T-helper 17 cell (primary cell): ENCODE measurements around the gene EIF3I. TPM values are rescaled to one million over a fixed set of nuclear protein-coding genes. Genes with fewer than 3 reads are reported as not detected.

Experiments
- ATAC-seq: fragments of 150-1000 bp; cut with Tn5 transposase; 2 replicates; pipeline ENCODE4 v1.10.0; 2021; ENCODE audit warnings: mild to moderate bottlenecking, moderate library complexity
- DNase-seq, 3 donors: peaks; one replicate each; pipeline versions ENCODE4 v3.0.0 to v3.0.0-alpha.2; 2020 to 2021
- H3K9me3 ChIP-seq: one replicate; pipeline ENCODE4 v1.7.0; 2013; ENCODE audit warnings: low read length, mild to moderate bottlenecking; ENCODE audit not compliant: control insufficient read depth, poor library complexity, severe bottlenecking
- H3K27ac Mint-ChIP-seq: one replicate; pipeline ENCODE4 v1.8.0; 2022; ENCODE audit warnings: mild to moderate bottlenecking, moderate library complexity, mixed read lengths
- H3K27me3 Mint-ChIP-seq: one replicate; pipeline ENCODE4 v1.8.0; 2022; ENCODE audit warnings: mixed read lengths
- H3K36me3 Mint-ChIP-seq: one replicate; pipeline ENCODE4 v1.8.0; 2022; ENCODE audit warnings: low read depth, mixed read lengths
- H3K4me1 Mint-ChIP-seq: one replicate; pipeline ENCODE4 v1.8.0; 2022; ENCODE audit warnings: mild to moderate bottlenecking, mixed read lengths
- H3K4me3 Mint-ChIP-seq: one replicate; pipeline ENCODE4 v1.8.0; 2022; ENCODE audit warnings: mild to moderate bottlenecking, moderate library complexity, mixed read lengths
- total RNA-seq, 4 donors: library from RNA in 2 of 4; stranded (reverse) in 2 of 4; gene quantifications; one replicate each; pipeline ENCODE4 v1.2.3 and lab custom pipeline; 2022 to 2026

EIF3I gene
- total RNA-seq (100 to 1,000 TPM; 116 to 132 TPM), total RNA-seq (lab: John Stamatoyannopoulos, UW) (143 to 201 reads per million in 2 donors)

- H3K27me3 Mint-ChIP-seq = no peaks in the 10 kb centered on the region
- H3K4me3 Mint-ChIP-seq = peak within 1 kb of the TSS; percentile 92
- peak; percentile 78 to 84 (median 78) for DNase-seq
- peaks cover 17% of the 10 kb centered on the region for H3K4me1 Mint-ChIP-seq
- H3K36me3 Mint-ChIP-seq = no peaks in the 10 kb centered on the region
- peak; percentile 95 for ATAC-seq
- no peaks in the 10 kb centered on the region for H3K9me3 ChIP-seq
- peak within 1 kb of the TSS; percentile 95 for H3K27ac Mint-ChIP-seq
Observed at GRCh38 chr1:32221980-32222755, at the start of gene EIF3I, which contains the start of gene TMEM234. EIF3I (plus strand) TSS chr1:32222407; CDS start chr1:32222442, 35 bp downstream. TMEM234 (minus strand) TSS chr1:32222353; CDS start chr1:32222322, 31 bp downstream.

GRCh38 chr1:32172621-32173245 is 49.5 kb upstream of the EIF3I start:
- H3K27ac Mint-ChIP-seq = peak overlapping the region; percentile 65
- no peaks in the 10 kb centered on the region for H3K9me3 ChIP-seq
- no peak overlapping the region for H3K4me3 Mint-ChIP-seq
- no peaks in the 10 kb centered on the region for H3K27me3 Mint-ChIP-seq
- ATAC-seq (no peak), DNase-seq (no peak)
- peaks cover 8% of the 10 kb centered on the region for H3K4me1 Mint-ChIP-seq
- peaks cover 8% of the 10 kb centered on the region for H3K36me3 Mint-ChIP-seq

GRCh38 chr1:32178380-32179192 is 43.6 kb upstream of the EIF3I start:
- H3K4me3 Mint-ChIP-seq = peak overlapping the region; percentile 95

GRCh38 chr1:32179193-32179442 is 43.1 kb upstream of the EIF3I start:
- Mint-ChIP-seq H3K27me3 (no peaks in the 10 kb centered on the region), H3K4me1 (peaks cover 28% of the 10 kb centered on the region), H3K4me3 (peak overlapping the region; percentile 95), H3K27ac (peak overlapping the region; percentile 90), H3K36me3 (peaks cover 7% of the 10 kb centered on the region)
- no peaks in the 10 kb centered on the region for H3K9me3 ChIP-seq
- ATAC-seq = no peak
- DNase-seq = no peak

More at GRCh38 chr1:32178380-32179192, 43.6 kb upstream of the EIF3I start:
- DNase-seq (no peak), ATAC-seq (no peak)
- Mint-ChIP-seq H3K4me1 (peaks cover 26% of the 10 kb centered on the region), H3K27me3 (no peaks in the 10 kb centered on the region), H3K36me3 (peaks cover 6% of the 10 kb centered on the region), H3K27ac (peak overlapping the region; percentile 90)
- no peaks in the 10 kb centered on the region for H3K9me3 ChIP-seq

- H3K36me3 Mint-ChIP-seq = peaks cover 9% of the 10 kb centered on the region
- H3K27me3 Mint-ChIP-seq = no peaks in the 10 kb centered on the region
- H3K27ac Mint-ChIP-seq = peak within 1 kb of the TSS; percentile 90
- no peaks in the 10 kb centered on the region for H3K9me3 ChIP-seq
- ATAC-seq (peak; percentile 89), DNase-seq (peak; percentile 72 to 89 (median 84))
- H3K4me1 Mint-ChIP-seq = peaks cover 32% of the 10 kb centered on the region
- peak within 1 kb of the TSS; percentile 95 for H3K4me3 Mint-ChIP-seq
Observed at GRCh38 chr1:32179443-32180185, 42.6 kb upstream of the EIF3I start, which contains the start of gene TXLNA. TXLNA (plus strand) TSS chr1:32179675; CDS start chr1:32180346, 671 bp downstream.

GRCh38 chr1:32180186-32181060 is 41.8 kb upstream of the EIF3I start:
- DNase-seq = no peak
- Mint-ChIP-seq H3K4me1 (peaks cover 35% of the 10 kb centered on the region), H3K4me3 (peak overlapping the region; percentile 95), H3K27me3 (no peaks in the 10 kb centered on the region), H3K36me3 (peaks cover 9% of the 10 kb centered on the region), H3K27ac (peak overlapping the region; percentile 90)
- no peaks in the 10 kb centered on the region for H3K9me3 ChIP-seq
- no peak for ATAC-seq

- no peak for ATAC-seq
- Mint-ChIP-seq H3K36me3 (peaks cover 11% of the 10 kb centered on the region), H3K4me1 (peaks cover 37% of the 10 kb centered on the region), H3K27me3 (no peaks in the 10 kb centered on the region), H3K27ac (peak overlapping the region; percentile 90), H3K4me3 (peak overlapping the region; percentile 95)
- no peaks in the 10 kb centered on the region for H3K9me3 ChIP-seq
- no peak for DNase-seq
Observed at GRCh38 chr1:32181065-32181464, 41.1 kb upstream of the EIF3I start.

- no peak for DNase-seq
- Mint-ChIP-seq H3K27ac (peak overlapping the region; percentile 90), H3K36me3 (peaks cover 15% of the 10 kb centered on the region), H3K4me1 (peaks cover 42% of the 10 kb centered on the region), H3K27me3 (no peaks in the 10 kb centered on the region), H3K4me3 (peak overlapping the region; percentile 52)
- H3K9me3 ChIP-seq = no peaks in the 10 kb centered on the region
- no peak for ATAC-seq
Observed at GRCh38 chr1:32181563-32181962, 40.6 kb upstream of the EIF3I start.

GRCh38 chr1:32182060-32182459 is 40.1 kb upstream of the EIF3I start:
- H3K27me3 Mint-ChIP-seq = no peaks in the 10 kb centered on the region
- H3K9me3 ChIP-seq = no peaks in the 10 kb centered on the region
- peaks cover 44% of the 10 kb centered on the region for H3K4me1 Mint-ChIP-seq
- ATAC-seq = no peak
- H3K27ac Mint-ChIP-seq = peak overlapping the region; percentile 19
- peaks cover 15% of the 10 kb centered on the region for H3K36me3 Mint-ChIP-seq
- no peak for DNase-seq
- no peak overlapping the region for H3K4me3 Mint-ChIP-seq

GRCh38 chr1:32184650-32185049 is 37.6 kb upstream of the EIF3I start:
- DNase-seq = no peak
- Mint-ChIP-seq H3K4me3 (no peak overlapping the region), H3K36me3 (peaks cover 13% of the 10 kb centered on the region), H3K4me1 (peaks cover 39% of the 10 kb centered on the region), H3K27ac (no peak overlapping the region), H3K27me3 (no peaks in the 10 kb centered on the region)
- no peaks in the 10 kb centered on the region for H3K9me3 ChIP-seq
- no peak for ATAC-seq

- H3K36me3 Mint-ChIP-seq = peaks cover 13% of the 10 kb centered on the region
- peak overlapping the region; percentile 87 for H3K27ac Mint-ChIP-seq
- H3K4me1 Mint-ChIP-seq = peaks cover 28% of the 10 kb centered on the region
- peak overlapping the region; percentile 15 for H3K4me3 Mint-ChIP-seq
- DNase-seq (no peak), ATAC-seq (no peak)
- no peaks in the 10 kb centered on the region for H3K9me3 ChIP-seq
- H3K27me3 Mint-ChIP-seq = no peaks in the 10 kb centered on the region
Observed at GRCh38 chr1:32186077-32186476, 36.1 kb upstream of the EIF3I start.

GRCh38 chr1:32186491-32186890 is 35.7 kb upstream of the EIF3I start:
- no peaks in the 10 kb centered on the region for H3K9me3 ChIP-seq
- Mint-ChIP-seq H3K27ac (peak overlapping the region; percentile 87), H3K36me3 (peaks cover 9% of the 10 kb centered on the region), H3K4me3 (peak overlapping the region; percentile 15), H3K4me1 (peaks cover 24% of the 10 kb centered on the region), H3K27me3 (no peaks in the 10 kb centered on the region)
- no peak for ATAC-seq
- no peak for DNase-seq
